ENCODE measurements around the gene EWSR1. TPM values are rescaled to one million over a fixed set of nuclear protein-coding genes. Genes with fewer than 3 reads are reported as not detected.

Gene EWSR1
- total RNA-seq, 1 experiment from 2014 or later: 462 TPM

GRCh38 chr22:29330753-29331152 lies 62.7 kb downstream of the EWSR1 start:
- no peak overlapping the region for H3K9ac ChIP-seq (ENCODE audit: extremely low read depth, insufficient read length, low read length)
- TF ChIP-seq CTCF (conservative IDR thresholded peaks at IDR 0.05): no peak
- peak overlapping the region in 2 of 3 experiments; percentile 63 to 82; a peak in 2 of 7 replicates for H3K27ac Mint-ChIP-seq
- H2BK120ac ChIP-seq (ENCODE audit: low read depth, low read length, poor library complexity, severe bottlenecking): no peak overlapping the region
- H3K14ac ChIP-seq (ENCODE audit: insufficient read depth, low read length): no peak overlapping the region; the same call in 1 of the 2 replicates
- no peak overlapping the region for H2BK12ac ChIP-seq (ENCODE audit: insufficient read length, low read depth, low read length)
- H3K27me3 ChIP-seq (ENCODE audit: insufficient read depth, low read length): no peaks in the 10 kb centered on the region
- no peaks in the 10 kb centered on the region for H3K79me1 ChIP-seq (ENCODE audit: insufficient read depth, low read depth, low read length, poor library complexity, severe bottlenecking)
- H2AFZ ChIP-seq (ENCODE audit: low read length): no peak overlapping the region
- peaks cover 3% of the 10 kb centered on the region for H4K20me1 ChIP-seq (ENCODE audit: control insufficient read depth, insufficient read depth, insufficient read length)
- peaks cover 2 to 3% of the 10 kb centered on the region in 2 experiments; a peak in 2 of 4 replicates for H3K4me1 Mint-ChIP-seq
- peak; percentile 47 for DNase-seq
- H3K4me1 ChIP-seq (ENCODE audit: insufficient read depth, low read length): no peaks in the 10 kb centered on the region
- no peak overlapping the region for H2AK5ac ChIP-seq (ENCODE audit: insufficient read length, low read length)
- no peak overlapping the region for H3T11ph ChIP-seq (ENCODE audit: low read length)
- H2BK20ac ChIP-seq (ENCODE audit: low read depth, low read length, poor library complexity, severe bottlenecking): no peak overlapping the region
- no peak overlapping the region for H4K5ac ChIP-seq (ENCODE audit: insufficient read length, low read depth, low read length)
- H3K27me3 Mint-ChIP-seq (ENCODE audit: low read depth): no peaks in the 10 kb centered on the region
- H3K9me3 Mint-ChIP-seq: no peaks in the 10 kb centered on the region
- H3K4me2 ChIP-seq (ENCODE audit: insufficient read depth, insufficient read length, low read length): no peak overlapping the region
- peaks cover 4 to 42% (median 30%) of the 10 kb centered on the region in 3 experiments for H3K36me3 Mint-ChIP-seq (ENCODE audit: insufficient read depth in 1 of 3, low read depth in 3 of 3)
- no peak overlapping the region for H3K27ac ChIP-seq (ENCODE audit: insufficient read length, low read depth, low read length)
- H2BK15ac ChIP-seq (ENCODE audit: low read depth, low read length): no peak overlapping the region
- H3K23me2 ChIP-seq (ENCODE audit: insufficient read length, low read depth, low read length, poor library complexity, severe bottlenecking): no peaks in the 10 kb centered on the region
- no peak overlapping the region for H3K56ac ChIP-seq (ENCODE audit: insufficient read length, low read depth, low read length)
- no CpG with 5 or more reads among the region's 9 CpGs for WGBS (ENCODE audit: extremely low coverage, insufficient read length, low lambda C conversion rate)
- no peak overlapping the region for H4K8ac ChIP-seq (replicated peaks; ENCODE audit: insufficient read length, low read depth, low read length)
- H3K23ac ChIP-seq (ENCODE audit: insufficient read length, low read depth, low read length): no peak overlapping the region
- no peak overlapping the region for H2BK5ac ChIP-seq (ENCODE audit: insufficient read length, low read length)
- no peak overlapping the region for H3K18ac ChIP-seq (ENCODE audit: insufficient read length, low read depth, low read length)
- no peak overlapping the region for H3K4me3 Mint-ChIP-seq
- no peaks in the 10 kb centered on the region for H3K79me2 ChIP-seq (ENCODE audit: insufficient read depth, low read length)
- H4K91ac ChIP-seq (ENCODE audit: insufficient read length, low read depth, low read length): no peak overlapping the region
- H3K4ac ChIP-seq (ENCODE audit: low read depth, low read length): no peak overlapping the region
- no peaks in the 10 kb centered on the region for H3K9me3 ChIP-seq (ENCODE audit: control insufficient read depth, low read depth, low read length)
